ENCODE results near the gene GPSM1. TPM values are rescaled to one million over a fixed set of nuclear protein-coding genes. Genes with fewer than 3 reads are reported as not detected.

Gene GPSM1
- total and polyA plus RNA-seq, 11 donors = 24.1 to 80.2 (median 31.7) TPM

DNA sequence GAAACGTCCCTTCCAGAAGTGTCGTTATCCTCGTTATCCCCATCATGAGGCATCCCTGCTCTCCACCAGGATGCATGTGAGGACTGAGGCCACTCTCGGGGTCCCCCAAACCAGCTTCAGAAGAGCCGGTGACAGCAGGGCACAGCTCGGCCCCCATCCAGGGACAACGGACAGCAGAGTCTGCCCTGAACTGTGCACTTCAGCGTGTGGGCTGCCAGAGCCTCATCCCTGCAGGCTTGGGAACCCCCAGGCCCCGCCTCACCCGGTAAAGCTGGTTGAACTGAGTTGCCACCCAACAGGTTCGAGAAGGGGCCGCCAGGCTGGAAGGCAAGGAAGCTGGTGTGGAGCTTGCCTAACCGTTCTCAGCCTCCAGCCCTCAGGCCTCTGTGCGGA is 46.8 kb downstream of the GPSM1 start:
- Histone ChIP-seq H3K4me1 (peaks cover 0 to 25% (median 5%) of the 10 kb centered on the region in 12 donors), H3K27me3 (no peaks in the 10 kb centered on the region), H3K9me3 (no peaks in the 10 kb centered on the region), H3K36me3 (peaks cover 0 to 13% (median 0%) of the 10 kb centered on the region in 9 donors), H3K27ac (no peak overlapping the region), H3K4me3 (peak overlapping the region in 1 of 12 donors; percentile 63)
- intact Hi-C loops (cut with DNase I) = no loop called here
- no peak for ATAC-seq
- TF ChIP-seq, protein P1, sequence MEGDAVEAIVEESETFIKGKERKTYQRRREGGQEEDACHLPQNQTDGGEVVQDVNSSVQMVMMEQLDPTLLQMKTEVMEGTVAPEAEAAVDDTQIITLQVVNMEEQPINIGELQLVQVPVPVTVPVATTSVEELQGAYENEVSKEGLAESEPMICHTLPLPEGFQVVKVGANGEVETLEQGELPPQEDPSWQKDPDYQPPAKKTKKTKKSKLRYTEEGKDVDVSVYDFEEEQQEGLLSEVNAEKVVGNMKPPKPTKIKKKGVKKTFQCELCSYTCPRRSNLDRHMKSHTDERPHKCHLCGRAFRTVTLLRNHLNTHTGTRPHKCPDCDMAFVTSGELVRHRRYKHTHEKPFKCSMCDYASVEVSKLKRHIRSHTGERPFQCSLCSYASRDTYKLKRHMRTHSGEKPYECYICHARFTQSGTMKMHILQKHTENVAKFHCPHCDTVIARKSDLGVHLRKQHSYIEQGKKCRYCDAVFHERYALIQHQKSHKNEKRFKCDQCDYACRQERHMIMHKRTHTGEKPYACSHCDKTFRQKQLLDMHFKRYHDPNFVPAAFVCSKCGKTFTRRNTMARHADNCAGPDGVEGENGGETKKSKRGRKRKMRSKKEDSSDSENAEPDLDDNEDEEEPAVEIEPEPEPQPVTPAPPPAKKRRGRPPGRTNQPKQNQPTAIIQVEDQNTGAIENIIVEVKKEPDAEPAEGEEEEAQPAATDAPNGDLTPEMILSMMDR (IDR thresholded peaks at IDR 0.05) = no peak
- no peak for TF ChIP-seq POLR2A (IDR thresholded peaks at IDR 0.05)
- DNase-seq = no peak
- WGBS, 4 donors = 88 to 97% (median 92%) methylated on average over 10 to 14 of the region's 14 CpGs

DNA sequence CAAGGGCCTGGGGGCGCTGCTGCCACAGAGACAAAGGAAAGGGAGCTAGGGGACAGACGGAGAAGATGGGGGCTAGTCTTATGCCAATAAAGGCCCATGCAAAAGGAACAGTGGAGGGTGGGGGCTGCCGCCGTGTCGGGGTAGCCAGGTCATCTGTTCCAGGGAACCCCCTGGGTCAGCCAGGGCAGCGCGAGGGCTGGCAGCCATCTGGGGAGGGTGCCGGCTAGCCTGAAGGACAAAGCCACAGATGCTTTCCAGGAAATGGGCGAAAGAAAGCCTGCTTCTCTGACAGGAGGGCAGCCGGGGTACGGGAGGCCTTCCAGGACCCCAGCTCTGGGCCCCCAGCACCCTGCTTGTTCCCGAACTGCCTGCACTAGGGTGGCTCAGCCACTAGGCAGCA is 47.8 kb downstream of the GPSM1 start:
- intact Hi-C loops (cut with DNase I) = no loop called here
- no peaks in the 10 kb centered on the region for H3K9me3 ChIP-seq
- no peaks in the 10 kb centered on the region for H3K27me3 ChIP-seq
- WGBS, 4 donors = 92 to 96% (median 94%) methylated on average over 8 to 12 of the region's 12 CpGs
- ATAC-seq (no peak), DNase-seq (no peak)
- no peak overlapping the region for H3K27ac ChIP-seq
- H3K4me1 ChIP-seq = peaks cover 0 to 25% (median 5%) of the 10 kb centered on the region in 12 donors
- TF ChIP-seq, protein P1 (IDR thresholded peaks at IDR 0.05) = no peak
- TF ChIP-seq POLR2A (IDR thresholded peaks at IDR 0.05) = no peak
- no peak overlapping the region for H3K4me3 ChIP-seq
- H3K36me3 ChIP-seq = peaks cover 0 to 22% (median under 1%) of the 10 kb centered on the region in 9 donors

DNA sequence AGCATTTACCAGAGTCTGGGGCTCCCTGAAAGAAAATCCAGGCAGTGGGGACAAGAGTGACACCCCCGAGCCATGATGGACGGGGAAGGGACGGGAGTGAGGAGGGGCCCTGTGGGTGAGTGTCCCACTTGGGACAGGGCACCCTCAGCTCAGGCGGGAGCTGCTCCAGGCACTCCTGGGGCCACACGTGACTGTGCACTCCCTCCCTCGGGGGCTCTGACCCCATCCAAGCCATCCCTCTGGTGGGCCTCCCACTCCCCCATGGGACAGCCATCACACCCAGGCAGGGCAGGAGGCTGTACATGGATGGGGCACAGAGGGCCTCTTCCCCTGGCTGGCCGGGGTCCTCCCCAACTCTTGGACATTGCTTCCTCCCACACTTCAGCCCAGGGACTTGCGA is 49.1 kb downstream of the GPSM1 start:
- ATAC-seq (no peak), DNase-seq (no peak)
- intact Hi-C loops (cut with DNase I) = no loop called here
- H3K27me3 ChIP-seq = no peaks in the 10 kb centered on the region
- H3K36me3 ChIP-seq = peaks cover 0 to 36% (median 10%) of the 10 kb centered on the region in 9 donors
- no peak overlapping the region for H3K27ac ChIP-seq
- peaks cover 0 to 25% (median 6%) of the 10 kb centered on the region in 12 donors for H3K4me1 ChIP-seq
- no peaks in the 10 kb centered on the region for H3K9me3 ChIP-seq
- 63 to 82% (median 79%) methylated on average over 5 to 8 of the region's 8 CpGs for whole genome bisulfite sequencing, 4 donors
- TF ChIP-seq, protein P1 (IDR thresholded peaks at IDR 0.05) = no peak
- no peak for TF ChIP-seq POLR2A (IDR thresholded peaks at IDR 0.05)
- no peak overlapping the region for H3K4me3 ChIP-seq

DNA sequence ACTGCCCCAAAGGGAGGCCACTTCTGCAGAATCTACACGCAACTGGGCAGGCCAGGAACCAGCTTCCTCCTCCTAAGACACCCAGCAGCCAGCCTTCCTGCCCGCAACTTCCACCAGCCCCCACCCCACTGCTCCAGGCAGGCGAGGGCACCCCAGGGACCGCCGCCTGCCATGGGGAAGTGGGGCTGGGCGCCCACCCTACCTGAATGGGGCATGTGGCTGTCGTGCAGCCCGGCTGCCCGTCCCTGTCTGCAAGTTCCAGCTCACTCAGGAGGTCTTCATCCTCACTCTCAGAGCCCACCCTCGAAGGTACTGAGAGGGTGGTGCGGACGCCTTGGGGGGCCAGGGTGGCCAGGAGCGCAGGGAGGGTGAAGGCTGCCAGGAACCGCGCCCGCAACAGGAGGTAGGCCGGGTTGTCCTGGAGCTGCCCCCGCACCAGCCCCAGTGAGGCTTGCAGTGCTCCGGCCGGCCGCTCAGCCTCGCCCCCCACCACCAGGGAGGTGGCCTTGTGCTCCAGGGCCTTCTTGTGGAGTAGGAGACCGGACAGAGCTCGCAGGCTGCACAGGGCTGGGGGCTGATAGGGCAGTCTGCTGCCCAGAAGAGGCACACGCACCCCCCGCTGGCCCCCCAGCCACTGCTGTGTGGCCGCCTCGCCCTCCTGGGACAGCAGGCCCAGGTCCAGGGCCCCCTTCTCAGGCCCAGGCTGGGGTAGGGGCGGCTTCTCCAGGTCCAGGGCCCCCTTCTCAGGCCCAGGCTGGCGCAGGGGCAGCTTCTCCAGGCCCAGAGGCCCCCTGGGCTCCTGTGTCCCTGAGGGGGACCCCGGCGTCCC is 50.2 kb downstream of the GPSM1 start:
- H3K4me1 ChIP-seq = peaks cover 0 to 28% (median 6%) of the 10 kb centered on the region in 12 donors
- intact Hi-C loops (cut with DNase I) = no loop called here
- DNase-seq (no peak), ATAC-seq (no peak)
- no peak overlapping the region for H3K27ac ChIP-seq
- no peaks in the 10 kb centered on the region for H3K27me3 ChIP-seq
- 87 to 97% (median 91%) methylated on average over 15 to 32 of the region's 32 CpGs for WGBS, 4 donors
- TF ChIP-seq, protein P1 (IDR thresholded peaks at IDR 0.05) = no peak
- no peak for TF ChIP-seq POLR2A (IDR thresholded peaks at IDR 0.05)
- no peak overlapping the region for H3K4me3 ChIP-seq
- H3K36me3 ChIP-seq = peaks cover 0 to 47% (median 20%) of the 10 kb centered on the region in 9 donors
- H3K9me3 ChIP-seq = no peaks in the 10 kb centered on the region
